ENCODE results near the gene BTBD6. TPM values are rescaled to one million over a fixed set of nuclear protein-coding genes. Genes with fewer than 3 reads are reported as not detected.

The BTBD6 gene
- total and polyA plus RNA-seq, 2 experiments from 2014 or later, result 2.2 to 11.6 TPM

GRCh38 chr14:105283899-105284298 is 35.6 kb downstream of the BTBD6 start (continued):
- no peak for TF ChIP-seq ZNF462 (CRISPR knock-in tag; IDR thresholded peaks at IDR 0.05)
- no peak for TF ChIP-seq EZH2 (IDR thresholded peaks at IDR 0.05; ENCODE audit: low read depth, unreplicated experiment)
- TF ChIP-seq STAT1 (IDR thresholded peaks at IDR 0.05; ENCODE audit: unreplicated experiment), result no peak
- TF ChIP-seq ZNF331 (CRISPR knock-in tag; IDR thresholded peaks at IDR 0.05; ENCODE audit: low read depth), result no peak
- no peak for TF ChIP-seq ZNF114 (CRISPR knock-in tag; IDR thresholded peaks at IDR 0.05)
- no peak for TF ChIP-seq JUNB (IDR thresholded peaks at IDR 0.05; ENCODE audit: unreplicated experiment)
- TF ChIP-seq ETS1 (IDR thresholded peaks at IDR 0.05), result no peak
- TF ChIP-seq EZH2phosphoT487 (IDR thresholded peaks at IDR 0.05; ENCODE audit: unreplicated experiment), result no peak

GRCh38 chr14:105285174-105285573 is 36.8 kb downstream of the BTBD6 start:
- H3K27ac Mint-ChIP-seq, result no peak overlapping the region
- no peak overlapping the region for H3K27ac ChIP-seq (ENCODE audit: low read depth)
- no peaks in the 10 kb centered on the region for H3K9me2 ChIP-seq (ENCODE audit: insufficient read depth)
- no peak overlapping the region for H3K4me2 ChIP-seq
- no peaks in the 10 kb centered on the region for H3F3A ChIP-seq (replicated peaks; ENCODE audit: low read depth)
- H3K4me3 Mint-ChIP-seq, result no peak overlapping the region
- peaks cover 3% of the 10 kb centered on the region; the same call in 1 of the 2 replicates for H3K4me1 ChIP-seq (ENCODE audit: insufficient read depth)
- no peaks in the 10 kb centered on the region for H3K36me3 Mint-ChIP-seq (ENCODE audit: low read depth)
- ATAC-seq (no peak), DNase-seq (ENCODE audit: low spot score) (no peak)
- no peak overlapping the region for H2AFZ ChIP-seq
- peaks cover 6% of the 10 kb centered on the region for H3K27me3 Mint-ChIP-seq (ENCODE audit: insufficient read depth, low read depth, poor library complexity)
- no peak overlapping the region for H3K4me3 ChIP-seq
- peaks cover 11% of the 10 kb centered on the region for H4K20me1 ChIP-seq (replicated peaks; ENCODE audit: insufficient read depth)
- H3K79me2 ChIP-seq (replicated peaks; ENCODE audit: insufficient read depth), result peaks cover 38% of the 10 kb centered on the region
- H3K4me1 Mint-ChIP-seq, result peaks cover 17% of the 10 kb centered on the region
- H3K9me3 Mint-ChIP-seq, result no peaks in the 10 kb centered on the region
- H3K36me3 ChIP-seq (ENCODE audit: insufficient read depth), result no peaks in the 10 kb centered on the region
- H3K27me3 ChIP-seq (ENCODE audit: insufficient read depth), result no peaks in the 10 kb centered on the region
- TF ChIP-seq EZH2 (IDR thresholded peaks at IDR 0.05; ENCODE audit: low read depth, unreplicated experiment) (no peak), ZNF331 (CRISPR knock-in tag; IDR thresholded peaks at IDR 0.05; ENCODE audit: low read depth) (no peak), JUNB (IDR thresholded peaks at IDR 0.05; ENCODE audit: unreplicated experiment) (no peak), ETS1 (IDR thresholded peaks at IDR 0.05) (no peak), CTCF (conservative IDR thresholded peaks at IDR 0.05; ENCODE audit: low read depth in 2 of 2) (no peak), STAT1 (IDR thresholded peaks at IDR 0.05; ENCODE audit: unreplicated experiment) (no peak), EZH2phosphoT487 (IDR thresholded peaks at IDR 0.05; ENCODE audit: unreplicated experiment) (no peak), NANOG (IDR thresholded peaks at IDR 0.05; ENCODE audit: borderline replicate concordance) (no peak), ZNF114 (CRISPR knock-in tag; IDR thresholded peaks at IDR 0.05) (no peak), CREB1 (CRISPR knock-in tag; IDR thresholded peaks at IDR 0.05; ENCODE audit: low read depth) (no peak), POLR2AphosphoS5 (IDR thresholded peaks at IDR 0.05; ENCODE audit: low read depth) (no peak)
